SK-N-SH treated with all-trans-retinoic acid at 6 μM for 48 hours (cell line): Measurements from ENCODE around the gene ARHGEF10L.

Source experiments
- ATAC-seq: fragments of 200-7000 bp; cut with Tn5 transposase; 3 replicates; pipeline ENCODE4 v1.9.1; 2020; ENCODE audit warnings: mild to moderate bottlenecking, moderate library complexity
- ARNTL ChIP-seq: fragments of 450-650 bp; formaldehyde crosslinking; IDR thresholded peaks from 2 replicates; pipeline ENCODE4 v1.5.0; 2020; ENCODE audit warnings: low read depth, mild to moderate bottlenecking, moderate library complexity, borderline replicate concordance
- BACH2 ChIP-seq: fragments of 250-450 bp; sonication (Bioruptor Pico); IDR thresholded peaks from 2 replicates; pipeline ENCODE4 v1.9.0; 2021; ENCODE audit warnings: mild to moderate bottlenecking, borderline replicate concordance
- CREB5 ChIP-seq: fragments of 250-450 bp; sonication (Bioruptor Pico); IDR thresholded peaks from 2 replicates; pipeline ENCODE4 v1.5.1; 2020; ENCODE audit warnings: low read depth, mild to moderate bottlenecking, moderate library complexity
- CSRNP3 ChIP-seq: fragments of 250-450 bp; sonication (Bioruptor Pico); IDR thresholded peaks from 2 replicates; pipeline ENCODE4 v1.5.1; 2021; ENCODE audit warnings: mild to moderate bottlenecking, moderate library complexity
- ESRRG ChIP-seq: fragments of 250-450 bp; sonication (Bioruptor Pico); IDR thresholded peaks from 2 replicates; pipeline ENCODE4 v1.6.1; 2021; ENCODE audit warnings: mild to moderate bottlenecking
- GLIS3 ChIP-seq: fragments of 250-450 bp; sonication (Bioruptor Pico); IDR thresholded peaks from 2 replicates; pipeline ENCODE4 v1.5.0; 2020; ENCODE audit warnings: mild to moderate bottlenecking, moderate library complexity
- ISL1 ChIP-seq: fragments of 250-450 bp; sonication (Bioruptor Pico); IDR thresholded peaks from 2 replicates; pipeline ENCODE4 v2.1.2; 2022; ENCODE audit warnings: mild to moderate bottlenecking, moderate library complexity
- OSR1 ChIP-seq: fragments of 250-450 bp; sonication (Bioruptor Pico); IDR thresholded peaks from 2 replicates; pipeline ENCODE4 v1.8.0; 2022; ENCODE audit warnings: moderate library complexity, mild to moderate bottlenecking, inconsistent platforms
- PATZ1 ChIP-seq: fragments of 250-450 bp; sonication (Bioruptor Pico); IDR thresholded peaks from 2 replicates; pipeline ENCODE4 v1.8.0; 2020; ENCODE audit warnings: mild to moderate bottlenecking, moderate library complexity, borderline replicate concordance
- PPARA ChIP-seq: fragments of 250-450 bp; sonication (Bioruptor Pico); IDR thresholded peaks from 2 replicates; pipeline ENCODE4 v1.5.0; 2020; ENCODE audit warnings: mild to moderate bottlenecking, borderline replicate concordance
- SNAI2 ChIP-seq: fragments of 250-450 bp; sonication (Bioruptor Pico); IDR thresholded peaks from 2 replicates; pipeline ENCODE4 v1.5.0; 2020; ENCODE audit warnings: mild to moderate bottlenecking, moderate library complexity
- TCF4 ChIP-seq: fragments of 250-450 bp; sonication (Bioruptor Pico); IDR thresholded peaks from 2 replicates; pipeline ENCODE4 v1.8.0; 2021; ENCODE audit warnings: mild to moderate bottlenecking, moderate library complexity, borderline replicate concordance
- ZC3H10 ChIP-seq: fragments of 250-450 bp; sonication (Bioruptor Pico); IDR thresholded peaks from 2 replicates; pipeline ENCODE4 v1.5.1; 2021; ENCODE audit warnings: mild to moderate bottlenecking, moderate library complexity
- ZFP3 ChIP-seq: fragments of 250-450 bp; sonication (Bioruptor Pico); IDR thresholded peaks from 2 replicates; pipeline ENCODE4 v1.5.0; 2020; ENCODE audit warnings: mild to moderate bottlenecking, moderate library complexity
- ZFP30 ChIP-seq: fragments of 450-650 bp; formaldehyde crosslinking; IDR thresholded peaks from 2 replicates; pipeline ENCODE4 v1.5.0; 2022; ENCODE audit warnings: mild to moderate bottlenecking, moderate library complexity
- ZNF565 ChIP-seq: fragments of 450-650 bp; formaldehyde crosslinking; conservative IDR thresholded peaks from 2 replicates; pipeline ENCODE4 v1.5.0; 2020; ENCODE audit warnings: low read depth, mild to moderate bottlenecking, moderate library complexity
- ZNF70 ChIP-seq: fragments of 450-650 bp; formaldehyde crosslinking; IDR thresholded peaks from 2 replicates; pipeline ENCODE4 v1.5.0; 2020; ENCODE audit warnings: mild to moderate bottlenecking, moderate library complexity
- ZNF8 ChIP-seq: fragments of 450-650 bp; formaldehyde crosslinking; IDR thresholded peaks from 2 replicates; pipeline ENCODE4 v1.5.0; 2020; ENCODE audit warnings: mild to moderate bottlenecking, moderate library complexity
- TF ChIP-seq, protein P1 (sequence below): fragments of 250-450 bp; sonication (Bioruptor Pico); IDR thresholded peaks from 2 replicates; pipeline ENCODE4 v1.5.0; 2020; ENCODE audit warnings: mild to moderate bottlenecking, moderate library complexity

ARHGEF10L gene

DNA sequence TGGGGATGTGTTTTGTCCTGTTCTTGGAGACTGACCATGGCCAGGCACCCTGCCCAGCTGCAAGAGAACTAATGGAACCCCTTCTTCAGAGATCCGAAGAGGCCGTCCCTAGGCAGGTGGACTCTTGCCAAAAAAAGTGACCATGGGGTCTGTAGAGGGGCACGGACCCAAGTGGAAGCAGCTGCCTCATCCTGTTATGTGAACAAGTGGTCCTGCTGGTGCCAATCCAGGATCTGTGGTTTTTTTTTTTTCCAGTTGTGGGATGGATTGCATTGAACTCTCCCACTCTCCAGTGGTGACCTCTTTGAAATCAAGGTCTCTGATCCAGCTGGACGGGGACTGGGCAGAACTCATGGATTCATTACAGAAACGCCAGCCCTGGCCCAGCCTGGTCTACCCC, 71.2 kb downstream of the ARHGEF10L start:
- TF ChIP-seq ZNF8 (CRISPR knock-in tag) (no peak), BACH2 (CRISPR knock-in tag) (no peak), PATZ1 (CRISPR knock-in tag) (no peak), ZFP3 (no peak), TCF4 (no peak), CSRNP3 (CRISPR knock-in tag) (no peak), ZFP30 (CRISPR knock-in tag) (no peak), OSR1 (CRISPR knock-in tag) (no peak), ISL1 (CRISPR knock-in tag) (no peak), ZNF70 (CRISPR knock-in tag) (no peak), GLIS3 (CRISPR knock-in tag) (no peak), ZNF565 (no peak), PPARA (CRISPR knock-in tag) (no peak), ARNTL (CRISPR knock-in tag) (no peak), ESRRG (CRISPR knock-in tag) (no peak)
- no peak for ATAC-seq

- TF ChIP-seq GLIS3 (CRISPR knock-in tag) (no peak), CREB5 (CRISPR knock-in tag) (no peak), ARNTL (CRISPR knock-in tag) (no peak), ZNF565 (no peak), OSR1 (CRISPR knock-in tag) (no peak), ZC3H10 (CRISPR knock-in tag) (no peak), TCF4 (no peak), ZNF70 (CRISPR knock-in tag) (no peak), BACH2 (CRISPR knock-in tag) (no peak), CSRNP3 (CRISPR knock-in tag) (no peak), PPARA (CRISPR knock-in tag) (no peak), SNAI2 (CRISPR knock-in tag) (no peak), ISL1 (CRISPR knock-in tag) (no peak)
- TF ChIP-seq, all 23 proteins: peak for 0
- no peak; the same call in 2 of the 3 replicates for ATAC-seq
Observed at GRCh38 chr1:17611991-17612390, 72.5 kb downstream of the ARHGEF10L start.

GRCh38 chr1:17612831-17613230, 73.3 kb downstream of the ARHGEF10L start:
- no peak for ATAC-seq
- TF ChIP-seq ZC3H10 (CRISPR knock-in tag) = no peak
- TF ChIP-seq, protein P1, sequence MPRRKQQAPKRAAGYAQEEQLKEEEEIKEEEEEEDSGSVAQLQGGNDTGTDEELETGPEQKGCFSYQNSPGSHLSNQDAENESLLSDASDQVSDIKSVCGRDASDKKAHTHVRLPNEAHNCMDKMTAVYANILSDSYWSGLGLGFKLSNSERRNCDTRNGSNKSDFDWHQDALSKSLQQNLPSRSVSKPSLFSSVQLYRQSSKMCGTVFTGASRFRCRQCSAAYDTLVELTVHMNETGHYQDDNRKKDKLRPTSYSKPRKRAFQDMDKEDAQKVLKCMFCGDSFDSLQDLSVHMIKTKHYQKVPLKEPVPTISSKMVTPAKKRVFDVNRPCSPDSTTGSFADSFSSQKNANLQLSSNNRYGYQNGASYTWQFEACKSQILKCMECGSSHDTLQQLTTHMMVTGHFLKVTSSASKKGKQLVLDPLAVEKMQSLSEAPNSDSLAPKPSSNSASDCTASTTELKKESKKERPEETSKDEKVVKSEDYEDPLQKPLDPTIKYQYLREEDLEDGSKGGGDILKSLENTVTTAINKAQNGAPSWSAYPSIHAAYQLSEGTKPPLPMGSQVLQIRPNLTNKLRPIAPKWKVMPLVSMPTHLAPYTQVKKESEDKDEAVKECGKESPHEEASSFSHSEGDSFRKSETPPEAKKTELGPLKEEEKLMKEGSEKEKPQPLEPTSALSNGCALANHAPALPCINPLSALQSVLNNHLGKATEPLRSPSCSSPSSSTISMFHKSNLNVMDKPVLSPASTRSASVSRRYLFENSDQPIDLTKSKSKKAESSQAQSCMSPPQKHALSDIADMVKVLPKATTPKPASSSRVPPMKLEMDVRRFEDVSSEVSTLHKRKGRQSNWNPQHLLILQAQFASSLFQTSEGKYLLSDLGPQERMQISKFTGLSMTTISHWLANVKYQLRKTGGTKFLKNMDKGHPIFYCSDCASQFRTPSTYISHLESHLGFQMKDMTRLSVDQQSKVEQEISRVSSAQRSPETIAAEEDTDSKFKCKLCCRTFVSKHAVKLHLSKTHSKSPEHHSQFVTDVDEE = no peak
- TF ChIP-seq GLIS3 (CRISPR knock-in tag) = no peak
- no peak for TF ChIP-seq SNAI2 (CRISPR knock-in tag)
- no peak for TF ChIP-seq ZFP3
- no peak for TF ChIP-seq OSR1 (CRISPR knock-in tag)

DNA sequence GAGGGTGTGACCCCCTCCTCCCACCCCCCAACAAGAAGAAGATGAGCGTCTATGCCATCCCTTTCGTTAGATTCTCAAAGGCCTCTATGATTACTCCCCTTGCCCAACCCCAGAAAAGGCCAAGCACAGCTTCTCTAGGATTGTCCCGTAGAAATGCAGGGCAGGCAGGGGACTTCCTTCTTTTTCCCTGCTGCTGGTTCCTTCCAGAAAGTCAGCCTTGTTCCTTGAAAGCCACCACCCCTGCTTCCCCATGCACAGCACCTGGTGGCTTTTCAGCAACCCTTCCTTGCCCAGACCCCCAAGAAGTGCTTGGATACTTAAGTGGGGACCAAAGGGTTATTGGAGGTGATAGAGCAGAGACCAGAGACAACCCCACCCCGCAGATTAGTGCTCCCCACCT, 75.1 kb downstream of the ARHGEF10L start:
- no peak for TF ChIP-seq ZC3H10 (CRISPR knock-in tag)
- ATAC-seq = no peak
